TTC549 (cell line): Measurements from ENCODE around the gene HNRNPM.

Source experiments
- FAIRE-seq: peaks from 2 replicates; lab custom pipeline; 2012; peaks lifted over from hg19 to GRCh38; lab: Jason Lieb, UNC

The HNRNPM gene

DNA sequence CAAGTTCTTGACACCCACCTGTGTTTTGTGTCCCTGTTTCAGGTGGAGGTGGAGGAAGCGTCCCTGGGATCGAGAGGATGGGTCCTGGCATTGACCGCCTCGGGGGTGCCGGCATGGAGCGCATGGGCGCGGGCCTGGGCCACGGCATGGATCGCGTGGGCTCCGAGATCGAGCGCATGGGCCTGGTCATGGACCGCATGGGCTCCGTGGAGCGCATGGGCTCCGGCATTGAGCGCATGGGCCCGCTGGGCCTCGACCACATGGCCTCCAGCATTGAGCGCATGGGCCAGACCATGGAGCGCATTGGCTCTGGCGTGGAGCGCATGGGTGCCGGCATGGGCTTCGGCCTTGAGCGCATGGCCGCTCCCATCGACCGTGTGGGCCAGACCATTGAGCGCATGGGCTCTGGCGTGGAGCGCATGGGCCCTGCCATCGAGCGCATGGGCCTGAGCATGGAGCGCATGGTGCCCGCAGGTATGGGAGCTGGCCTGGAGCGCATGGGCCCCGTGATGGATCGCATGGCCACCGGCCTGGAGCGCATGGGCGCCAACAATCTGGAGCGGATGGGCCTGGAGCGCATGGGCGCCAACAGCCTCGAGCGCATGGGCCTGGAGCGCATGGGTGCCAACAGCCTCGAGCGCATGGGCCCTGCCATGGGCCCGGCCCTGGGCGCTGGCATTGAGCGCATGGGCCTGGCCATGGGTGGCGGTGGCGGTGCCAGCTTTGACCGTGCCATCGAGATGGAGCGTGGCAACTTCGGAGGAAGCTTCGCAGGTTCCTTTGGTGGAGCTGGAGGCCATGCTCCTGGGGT is 41.0 kb downstream of the HNRNPM start:
- no peak for FAIRE-seq

GRCh38 chr19:8486661-8487136 is 41.9 kb downstream of the HNRNPM start:
- no peak for FAIRE-seq

DNA sequence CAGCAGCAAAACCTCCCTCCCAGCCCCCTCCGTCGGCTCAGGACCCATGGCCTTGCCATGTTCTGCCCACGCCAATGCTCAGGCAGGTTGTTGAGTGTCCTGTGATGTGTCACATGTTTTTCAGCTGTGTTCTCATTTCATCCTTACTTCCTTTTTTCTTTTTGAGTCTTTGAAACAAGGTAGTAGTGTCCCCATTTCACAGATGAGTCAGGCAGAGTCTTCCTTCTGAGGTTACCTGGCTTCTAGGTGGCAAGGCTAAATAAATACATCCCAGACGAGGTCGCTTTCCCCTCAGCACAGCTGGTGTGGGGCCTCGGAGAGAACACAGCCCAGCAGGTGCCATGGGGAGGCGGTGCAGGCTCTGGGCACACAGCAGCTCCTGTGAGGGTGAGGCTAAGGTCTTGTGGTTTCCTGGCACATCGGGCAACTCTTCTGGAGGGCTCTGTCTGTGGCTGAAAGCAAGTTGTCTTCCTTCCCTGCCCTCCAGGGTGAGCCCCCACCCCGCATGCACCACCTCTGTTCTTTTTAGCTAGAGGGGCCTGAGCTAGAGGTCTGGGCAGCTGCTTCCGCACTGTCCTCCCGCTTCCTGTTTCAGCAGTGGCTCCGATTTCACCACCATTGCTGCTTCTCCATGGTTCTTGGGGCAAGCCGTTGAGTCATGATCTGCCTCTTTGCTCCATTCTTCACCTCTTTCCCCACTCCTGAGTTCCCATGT is 42.5 kb downstream of the HNRNPM start:
- no peak for FAIRE-seq

DNA sequence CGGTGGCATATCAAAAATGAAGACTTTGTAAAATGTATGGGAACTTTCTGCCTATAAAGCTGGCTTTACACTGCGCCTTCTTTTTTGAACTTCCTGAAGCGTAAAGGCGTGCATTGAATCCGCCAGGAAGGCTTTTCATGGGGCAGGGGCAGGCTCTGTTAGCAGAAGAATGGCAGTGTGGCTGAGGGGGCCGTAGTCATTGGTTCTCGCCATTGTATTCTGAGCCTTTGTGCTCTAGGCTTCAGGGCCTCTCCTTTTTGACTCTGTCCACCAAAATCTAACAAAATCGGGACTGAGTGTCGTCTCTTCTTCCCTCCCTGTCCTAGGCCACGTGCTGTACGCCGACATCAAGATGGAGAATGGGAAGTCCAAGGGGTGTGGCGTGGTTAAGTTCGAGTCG is 43.6 kb downstream of the HNRNPM start:
- no peak for FAIRE-seq

DNA sequence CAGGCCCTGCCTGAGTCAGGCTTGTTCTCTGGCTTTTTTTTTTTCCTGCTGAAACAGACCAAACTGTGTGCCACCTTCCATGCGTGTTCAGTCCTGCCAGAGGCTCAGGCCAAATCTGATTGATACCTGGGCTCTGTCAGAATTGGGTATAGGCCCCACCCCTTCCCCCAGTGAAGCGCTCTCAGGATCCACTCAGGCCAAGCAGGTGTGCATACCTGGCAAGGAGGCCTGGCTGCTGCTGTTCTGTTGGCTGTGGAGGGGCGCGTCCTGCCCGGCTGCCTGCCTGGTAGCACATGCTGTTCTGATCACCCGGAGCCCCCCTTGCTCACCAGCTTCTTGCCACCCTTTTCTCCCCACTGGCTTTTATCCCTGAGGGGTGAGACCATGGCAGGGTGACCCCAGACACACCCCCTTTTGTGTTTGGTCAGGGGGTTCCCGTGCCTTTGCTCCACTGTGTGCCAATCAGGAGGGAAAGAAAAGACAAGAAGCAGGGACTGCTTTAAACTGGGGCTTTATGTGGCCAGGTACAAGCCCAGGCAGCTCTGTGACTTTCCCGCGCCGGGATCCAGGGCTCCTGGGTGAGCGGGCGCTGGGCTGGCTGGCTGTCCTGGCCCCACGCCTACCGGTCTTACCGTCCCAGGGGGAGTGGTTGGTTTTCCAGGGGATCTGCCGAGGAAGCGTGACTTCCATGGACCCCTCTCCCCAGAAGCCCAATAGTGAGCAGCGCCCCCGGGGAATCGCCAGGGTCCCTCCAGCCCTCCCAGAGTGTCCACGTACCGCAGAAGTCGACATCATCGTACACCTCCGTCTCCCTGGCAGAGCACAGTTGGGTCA is 45.0 kb downstream of the HNRNPM start:
- FAIRE-seq, result no peak

- FAIRE-seq, result no peak
These were observed 45.6 kb downstream of the HNRNPM start for GRCh38 chr19:8490395-8490760.

GRCh38 chr19:8490873-8491272 is 46.1 kb downstream of the HNRNPM start:
- FAIRE-seq, result no peak

DNA sequence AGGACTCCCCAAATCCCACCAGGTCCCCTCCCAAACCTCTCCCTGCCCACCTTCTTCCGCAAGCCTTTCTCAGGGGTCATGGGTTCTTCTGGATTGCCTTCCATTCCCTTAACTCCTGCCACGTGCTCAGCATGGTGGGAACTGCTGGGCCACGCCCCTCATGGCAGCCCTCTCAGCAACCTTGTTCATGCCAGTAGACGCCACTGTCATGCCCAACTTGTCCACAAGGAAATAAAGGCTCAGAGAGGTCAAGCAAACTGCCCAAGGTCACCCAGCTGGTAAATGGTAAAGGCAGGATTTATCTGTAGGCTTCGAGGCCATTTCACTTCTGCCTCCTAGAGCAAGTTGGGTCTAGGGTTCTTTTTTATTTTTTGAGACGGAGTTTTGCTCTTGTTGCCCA is 46.8 kb downstream of the HNRNPM start:
- FAIRE-seq, result no peak

- FAIRE-seq, result no peak
These were observed 49.4 kb downstream of the HNRNPM start for GRCh38 chr19:8494158-8494557.

GRCh38 chr19:8498295-8498694 is 53.5 kb downstream of the HNRNPM start:
- FAIRE-seq, result no peak

DNA sequence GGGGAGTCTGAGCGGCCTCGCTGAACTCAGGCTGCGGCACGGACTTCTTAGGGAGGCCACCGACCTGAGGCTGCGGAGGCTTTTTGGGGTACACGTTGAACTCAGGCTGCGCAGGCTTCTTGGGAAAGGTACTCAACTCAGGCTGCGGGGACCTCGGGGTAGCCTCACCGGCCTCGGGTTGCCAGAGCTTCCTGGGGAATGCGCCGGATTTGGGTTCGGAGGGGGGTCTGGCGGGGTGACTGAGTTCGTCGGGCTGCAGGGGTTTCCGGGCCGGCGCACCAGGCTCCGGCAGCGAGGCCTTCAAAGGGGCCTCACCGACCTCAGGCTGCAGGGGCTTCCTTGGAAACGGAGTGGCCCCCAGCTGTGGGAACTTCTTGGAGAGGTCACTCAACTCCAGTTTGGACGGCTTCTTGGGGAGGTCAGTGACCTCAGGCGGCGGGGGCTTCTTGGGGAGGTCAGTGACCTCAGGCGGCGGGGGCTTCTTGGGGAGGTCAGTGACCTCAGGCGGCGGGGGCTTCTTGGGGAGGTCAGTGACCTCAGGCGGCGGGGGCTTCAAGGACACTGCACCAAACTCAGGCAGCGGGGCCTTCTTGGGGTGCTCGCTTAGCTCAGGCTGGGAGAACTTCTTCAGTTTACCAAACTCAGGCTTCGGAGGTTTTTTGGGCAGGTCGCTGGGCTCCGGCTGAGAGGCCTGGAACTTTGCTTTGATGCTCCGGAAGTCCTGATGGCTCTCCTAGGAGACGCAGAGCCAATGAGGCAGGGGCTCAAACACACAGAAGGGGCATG is 54.5 kb downstream of the HNRNPM start:
- FAIRE-seq, result no peak

DNA sequence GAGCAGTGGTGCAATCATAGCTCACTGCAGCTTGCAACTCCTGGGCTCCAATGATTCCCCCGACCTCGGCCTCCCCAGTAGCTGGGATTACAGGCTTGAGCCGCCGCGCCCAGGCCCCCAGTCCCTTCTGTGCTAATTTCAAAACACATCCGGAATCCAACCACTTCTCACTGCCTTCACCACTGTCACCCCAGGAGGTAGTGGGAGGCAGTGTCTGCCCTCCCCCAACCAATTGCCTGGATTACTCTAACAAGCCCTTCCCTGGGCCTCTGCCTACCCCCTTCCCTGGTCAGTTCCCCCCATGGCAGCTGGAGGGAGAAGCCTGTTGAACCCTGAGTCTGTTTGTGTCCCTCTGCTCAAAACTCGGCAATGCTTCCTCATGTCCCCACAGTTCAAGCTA is 55.4 kb downstream of the HNRNPM start:
- no peak for FAIRE-seq

GRCh38 chr19:8501516-8501915 is 56.7 kb downstream of the HNRNPM start:
- FAIRE-seq, result no peak

GRCh38 chr19:8501981-8502380 is 57.2 kb downstream of the HNRNPM start:
- FAIRE-seq, result no peak

DNA sequence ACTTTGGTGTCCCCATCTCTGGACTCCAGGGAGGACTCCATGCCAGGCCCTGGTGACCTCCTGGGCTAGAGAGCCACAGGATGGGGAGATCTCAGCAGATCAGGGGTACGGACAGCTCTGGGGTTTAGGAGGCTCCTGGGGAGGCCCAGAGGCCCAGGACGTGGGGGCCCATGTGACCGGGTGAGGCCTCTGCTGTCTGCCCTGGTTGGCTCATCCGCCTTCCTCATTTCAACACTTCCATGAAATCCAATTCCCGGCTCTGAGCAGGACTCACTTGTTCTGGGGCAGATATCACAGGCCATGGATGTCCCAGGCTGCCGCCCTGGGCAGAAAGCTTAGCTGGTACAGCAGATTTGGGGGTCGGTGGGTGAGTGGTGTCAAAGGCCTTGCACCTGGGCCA is 58.7 kb downstream of the HNRNPM start:
- FAIRE-seq, result no peak

GRCh38 chr19:8504171-8504570 is 59.4 kb downstream of the HNRNPM start:
- no peak for FAIRE-seq

DNA sequence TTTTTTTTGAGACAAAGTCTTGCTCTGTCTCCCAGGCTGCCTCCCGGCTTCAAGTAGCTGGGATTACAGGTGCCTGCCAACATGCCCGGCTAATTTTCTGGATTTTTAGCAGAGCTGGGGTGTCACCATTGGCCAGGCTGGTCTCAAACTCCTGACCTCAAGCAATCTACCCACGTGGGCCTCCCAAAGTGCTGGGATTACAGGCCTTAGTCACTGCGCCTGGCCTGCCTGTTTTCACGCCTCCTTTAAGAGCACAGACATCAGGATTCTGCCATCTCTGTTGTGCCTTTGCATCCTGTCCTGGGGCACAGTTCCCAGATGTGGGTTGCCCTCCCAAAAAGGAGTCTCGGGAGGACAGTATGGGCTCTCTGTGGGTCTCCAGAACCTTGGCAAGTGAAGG is 60.1 kb downstream of the HNRNPM start:
- no peak for FAIRE-seq

- no peak for FAIRE-seq
These were observed 61.1 kb downstream of the HNRNPM start for GRCh38 chr19:8505680-8506401.

DNA sequence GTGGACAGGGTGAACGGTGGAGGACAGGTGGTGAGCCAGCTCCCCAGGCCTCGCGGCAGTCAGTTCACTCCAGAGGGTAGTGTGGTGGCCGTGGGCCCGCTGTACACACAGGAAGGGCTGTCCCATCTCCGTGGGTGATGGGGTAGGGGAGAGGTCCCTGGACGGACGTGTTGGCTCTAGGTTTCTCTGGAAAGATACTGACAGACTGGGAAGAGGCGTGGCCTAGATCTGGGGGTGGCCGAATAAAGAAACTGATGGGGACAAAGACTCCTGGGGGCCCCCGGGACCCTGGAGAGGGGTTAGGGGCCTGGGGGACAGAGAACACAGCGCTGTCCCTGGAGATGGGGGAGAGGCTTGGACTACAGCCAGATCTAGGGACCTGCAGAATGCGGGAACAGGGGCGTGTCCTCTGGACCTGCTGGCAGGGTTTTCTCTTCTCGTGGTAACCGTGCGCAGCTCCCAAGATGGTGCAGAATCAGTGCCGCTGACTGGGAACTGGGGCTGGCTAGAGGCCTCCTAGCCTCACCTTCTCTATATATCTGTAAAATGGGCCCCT is 61.7 kb downstream of the HNRNPM start:
- FAIRE-seq, result no peak

DNA sequence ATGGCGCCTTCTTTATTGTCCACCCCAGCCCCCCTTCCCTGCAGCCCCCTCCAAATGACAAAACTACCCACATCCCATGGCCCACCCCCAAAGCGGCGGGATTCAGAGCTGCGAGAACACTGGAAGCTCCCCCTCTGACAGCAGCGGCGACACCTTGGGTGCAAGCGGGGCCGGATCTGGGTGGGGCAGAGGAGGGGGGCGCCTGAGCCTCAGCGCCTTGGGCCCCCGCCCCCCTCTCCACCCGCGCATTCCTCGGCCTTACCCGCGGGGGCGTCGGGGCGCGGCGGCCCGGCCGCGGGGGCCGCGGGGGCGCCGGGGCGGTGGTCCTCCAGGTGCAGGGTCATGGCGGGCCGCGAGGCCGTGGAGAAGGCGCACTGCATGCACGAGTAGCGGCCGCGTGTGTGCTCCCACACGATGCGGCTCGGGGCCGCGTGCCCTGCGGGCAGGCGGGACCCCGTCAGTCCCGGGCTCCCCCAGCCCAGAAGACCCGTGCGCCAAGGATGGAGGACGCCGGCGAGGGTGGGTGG is 65.9 kb downstream of the HNRNPM start:
- no peak for FAIRE-seq

- no peak for FAIRE-seq
These were observed 66.9 kb downstream of the HNRNPM start for GRCh38 chr19:8511573-8512101.
